Astrocyte (in vitro differentiated cells and primary cell): ENCODE measurements around the gene ALLC.

Source experiments
- CTCF ChIP-seq: IDR thresholded peaks from 2 replicates; pipeline ENCODE4 v1.5.1; 2011; ENCODE audit warnings: low read depth, mild to moderate bottlenecking, inconsistent platforms, low read length, moderate library complexity; ENCODE audit not compliant: insufficient read depth
- EZH2 ChIP-seq: IDR thresholded peaks from 2 replicates; pipeline ENCODE4 v1.6.1; 2012; ENCODE audit warnings: mild to moderate bottlenecking, low read length, inconsistent platforms; ENCODE audit not compliant: insufficient read depth

- TF ChIP-seq CTCF (no peak), EZH2 (no peak)
These were observed 79.1 kb downstream of the ALLC start for GRCh38 chr2:3737128-3737527.
